Stimulated activated CD4-positive, alpha-beta T cell treated with anti-CD3 and anti-CD28 coated beads, TNF-alpha, amount 100 ng/mL, for 1 hour (primary cell): ENCODE data around the gene GJD4.

Experiments
- DNase-seq, 3 donors: peaks; one replicate each; pipeline ENCODE4 v3.0.0-alpha.2; 2020; ENCODE audit warnings: low read depth in 3 of 3, low spot score in 1 of 3

GJD4 gene

DNA sequence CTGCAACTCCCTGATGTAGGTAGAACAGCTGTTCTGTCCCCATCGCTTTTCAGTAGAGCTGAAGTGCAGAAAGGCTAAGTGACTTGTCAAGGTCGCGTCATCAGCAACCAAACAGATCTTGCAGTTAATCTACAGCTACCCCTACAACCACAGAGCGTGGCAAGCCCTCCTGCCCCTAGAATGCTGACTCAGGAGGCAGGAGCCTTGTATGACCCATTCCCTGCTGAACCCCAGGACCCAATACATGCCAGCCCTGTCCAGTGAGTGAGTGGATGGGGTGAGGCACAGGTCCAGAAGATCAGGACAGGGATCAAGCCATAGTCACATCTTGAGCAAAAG is 26.6 kb upstream of the GJD4 start:
- DNase-seq = no peak

- no peak for DNase-seq
These were observed 26.0 kb upstream of the GJD4 start for GRCh38 chr10:35579116-35579515.

DNA sequence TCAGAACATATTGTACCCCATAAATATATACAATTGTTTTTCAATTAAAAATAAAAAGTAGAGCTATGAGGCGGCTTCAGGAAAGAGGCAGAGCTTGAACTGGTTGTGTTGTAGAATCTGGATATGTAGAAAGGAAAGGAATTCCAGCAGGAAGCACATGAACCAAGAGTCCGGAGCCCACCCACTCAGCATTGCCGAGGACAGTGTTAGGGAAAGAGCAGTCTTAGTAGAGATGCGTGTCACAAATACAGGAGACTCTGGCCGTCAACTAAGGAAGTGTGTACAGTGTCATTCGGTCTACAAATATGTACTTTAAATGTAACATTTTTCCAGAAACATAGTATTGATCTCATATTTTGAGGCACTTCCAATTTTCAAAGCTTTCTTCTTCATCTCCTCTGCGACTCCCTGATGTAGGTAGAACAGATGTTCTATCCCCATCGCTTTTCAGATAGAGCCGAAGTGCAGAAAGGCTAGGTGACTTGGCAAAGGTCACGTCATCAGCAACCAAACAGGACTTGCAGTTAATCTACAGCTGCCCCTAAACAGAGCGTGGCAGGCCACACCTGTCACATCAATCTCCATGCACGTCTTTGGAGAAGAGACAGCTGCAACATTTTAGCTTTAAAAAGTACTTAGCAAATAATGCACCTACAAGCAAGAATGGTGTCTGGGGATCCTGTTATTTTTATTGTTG is 25.3 kb upstream of the GJD4 start:
- no peak for DNase-seq

DNA sequence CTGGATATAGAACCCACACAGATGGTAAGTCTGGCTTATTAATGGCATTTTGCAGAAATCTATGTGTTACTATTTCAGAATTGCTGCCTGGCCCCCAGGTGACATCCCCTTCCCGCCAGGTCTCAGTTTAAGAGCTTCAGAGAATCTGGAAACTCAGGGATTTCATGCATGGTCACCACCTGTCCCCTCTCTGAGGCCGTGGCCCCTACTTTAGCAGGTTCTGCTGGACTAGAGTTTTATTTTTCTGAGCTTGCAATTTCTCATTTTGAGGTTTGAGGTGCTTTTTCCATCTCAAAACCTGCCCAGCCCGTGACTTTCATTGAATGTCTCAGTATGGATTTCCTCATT is 24.7 kb upstream of the GJD4 start:
- DNase-seq = no peak

- DNase-seq = no peak
These were observed 23.5 kb upstream of the GJD4 start for GRCh38 chr10:35581655-35582054.

DNA sequence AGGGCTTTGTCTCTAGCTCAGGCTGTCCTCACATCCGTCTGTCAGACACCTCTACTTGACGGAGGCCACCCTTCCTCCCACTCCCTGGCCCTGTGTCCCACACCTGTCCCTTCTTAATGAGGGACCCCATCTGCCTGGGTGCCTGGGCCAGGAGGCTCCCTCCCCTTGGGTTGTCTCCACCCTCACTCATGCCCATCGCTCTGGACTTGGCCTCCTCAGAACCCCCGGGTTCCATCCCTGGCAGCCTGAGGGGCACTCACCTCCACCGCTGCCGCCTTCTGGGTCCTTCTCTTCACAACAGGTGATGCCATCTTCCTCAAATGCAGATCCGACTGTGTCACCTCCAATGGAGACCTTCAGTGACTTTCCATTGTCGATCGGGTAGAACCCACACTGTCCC is 20.2 kb upstream of the GJD4 start:
- no peak for DNase-seq

- no peak for DNase-seq
These were observed 19.8 kb upstream of the GJD4 start for GRCh38 chr10:35585356-35585755.

- no peak for DNase-seq
These were observed 19.1 kb upstream of the GJD4 start for GRCh38 chr10:35585903-35586535.

GRCh38 chr10:35588836-35589235 is 16.3 kb upstream of the GJD4 start:
- no peak for DNase-seq

DNA sequence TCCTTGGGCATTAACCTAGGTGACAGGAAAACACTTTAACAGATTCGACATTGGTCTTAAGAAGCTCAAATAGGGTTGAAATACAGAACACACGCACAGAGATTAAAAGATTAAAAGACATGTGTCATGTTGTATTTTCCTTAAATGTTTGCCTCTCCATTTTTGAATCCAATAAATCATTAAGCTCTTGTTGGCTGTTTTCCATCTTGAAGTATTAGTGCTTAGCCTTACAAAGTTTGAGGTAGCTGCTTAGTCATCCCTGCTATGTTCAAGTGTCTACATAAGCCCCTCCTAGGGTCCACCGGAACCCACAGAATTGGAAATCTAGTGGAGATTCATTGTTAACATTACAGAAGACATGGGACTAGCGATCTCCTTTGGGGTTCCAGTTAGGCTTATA is 12.7 kb upstream of the GJD4 start:
- DNase-seq = no peak

DNA sequence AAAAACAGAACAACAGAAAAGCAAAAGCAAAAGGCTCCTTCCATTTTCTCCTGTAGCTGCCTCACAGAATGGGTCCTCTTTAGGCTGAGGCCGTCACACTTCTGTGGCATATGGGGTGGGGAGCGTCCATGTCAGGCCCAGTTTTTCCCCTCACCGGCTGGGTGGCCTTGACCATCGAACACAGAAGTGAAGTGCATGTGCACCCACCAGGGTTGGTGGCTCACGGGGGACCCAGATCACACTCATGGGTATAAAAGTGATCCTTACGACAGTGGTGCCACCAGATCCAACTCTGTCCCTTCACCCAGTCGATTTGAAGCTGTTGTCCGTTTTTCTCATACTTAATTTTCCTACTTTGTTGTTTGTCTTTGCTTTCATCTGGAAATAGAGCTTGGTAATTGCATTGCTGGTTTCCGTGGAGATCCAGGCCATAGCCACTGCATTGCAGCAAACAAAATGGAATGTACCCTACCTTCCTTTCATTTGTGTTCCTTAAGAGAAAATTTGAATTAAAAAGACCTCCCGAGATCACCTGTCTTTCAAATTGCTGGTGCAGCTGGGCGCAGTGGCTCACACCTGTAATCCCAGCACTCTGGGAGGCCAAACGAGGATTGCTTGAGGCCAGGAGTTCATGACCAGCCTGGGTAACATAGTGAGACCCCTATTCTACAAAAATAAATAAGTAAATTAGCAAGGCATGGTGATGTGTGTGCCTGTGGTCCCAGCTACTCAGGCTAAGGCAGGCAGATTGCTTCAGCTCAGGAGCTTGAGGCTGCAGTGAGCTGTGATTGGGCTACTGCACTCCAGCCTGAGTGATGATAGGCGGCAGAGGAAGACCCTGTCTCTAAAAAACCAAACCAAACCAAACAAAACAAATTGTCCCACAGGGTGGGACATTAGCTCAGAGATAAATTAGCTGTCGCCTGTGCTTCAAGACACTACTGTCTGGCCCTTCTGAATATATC is 10.7 kb upstream of the GJD4 start:
- DNase-seq = no peak

DNA sequence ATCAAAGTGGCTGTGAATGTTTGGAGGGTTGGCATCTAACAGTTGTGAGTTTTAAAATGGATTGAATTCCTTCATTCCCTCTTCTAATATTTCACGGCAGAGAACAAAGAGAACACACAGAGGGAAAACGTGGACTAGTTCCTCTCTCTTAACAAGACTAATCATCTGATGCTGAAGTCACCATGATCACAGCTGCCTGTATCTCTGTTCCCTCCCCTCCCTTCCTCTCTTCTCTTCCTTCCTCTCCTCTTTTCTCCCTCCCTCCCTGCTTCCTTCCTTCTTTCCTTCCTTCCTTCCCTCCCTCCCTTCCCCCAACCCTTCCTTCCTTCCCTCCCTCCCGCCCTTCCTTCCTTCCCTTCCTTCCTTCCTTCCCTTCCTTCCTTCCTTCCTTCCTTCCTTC is 10.0 kb upstream of the GJD4 start:
- DNase-seq = no peak

- DNase-seq = no peak
These were observed 6.8 kb upstream of the GJD4 start for GRCh38 chr10:35598379-35598778.

DNA sequence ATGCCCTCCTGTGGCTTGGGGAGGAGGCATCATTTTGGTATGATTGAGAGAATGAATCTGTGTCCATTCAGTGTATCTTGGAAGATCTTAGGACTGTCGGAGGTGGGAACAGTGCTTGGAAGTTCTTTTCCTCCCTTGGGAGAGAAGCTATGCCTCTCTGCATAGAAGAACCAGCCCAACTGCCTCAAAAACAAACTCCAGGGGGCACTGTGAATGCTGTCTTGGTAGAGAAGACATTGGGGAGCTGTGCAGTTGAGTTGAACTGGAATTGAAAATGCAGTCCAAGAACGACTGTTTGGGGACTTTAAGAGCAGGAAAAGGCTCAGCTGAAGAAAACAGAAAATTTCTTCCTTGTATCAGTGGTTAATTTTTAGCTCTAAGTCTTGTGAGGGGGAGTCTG is 4.9 kb upstream of the GJD4 start:
- no peak for DNase-seq

GRCh38 chr10:35606430-35606829 is 1.3 kb downstream of the GJD4 start:
- DNase-seq = no peak

GRCh38 chr10:35607475-35608327 is 2.6 kb downstream of the GJD4 start:
- DNase-seq = no peak

GRCh38 chr10:35608328-35608672 is 3.2 kb downstream of the GJD4 start:
- DNase-seq = no peak

DNA sequence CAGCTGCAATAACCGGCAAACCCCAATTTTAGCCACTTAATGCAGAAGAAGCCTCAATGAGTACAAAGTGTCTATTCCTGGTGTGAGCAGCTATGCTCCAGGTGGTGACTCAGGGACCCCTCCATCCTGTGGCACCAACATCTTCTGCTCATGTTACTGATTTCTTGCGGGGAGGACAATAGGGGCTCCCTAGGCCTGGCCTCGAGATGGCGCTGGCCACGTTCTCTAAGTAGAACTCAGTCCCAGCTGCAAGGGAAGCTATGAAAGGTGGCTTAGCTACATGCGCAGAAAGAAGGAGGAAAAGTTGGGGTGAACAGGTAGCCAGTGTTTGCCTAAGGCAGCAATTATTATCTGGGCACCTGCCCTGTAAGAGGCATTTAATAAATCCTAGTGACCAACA is 6.6 kb downstream of the GJD4 start:
- DNase-seq = no peak

GRCh38 chr10:35612385-35613106 is 7.4 kb downstream of the GJD4 start:
- no peak for DNase-seq

DNA sequence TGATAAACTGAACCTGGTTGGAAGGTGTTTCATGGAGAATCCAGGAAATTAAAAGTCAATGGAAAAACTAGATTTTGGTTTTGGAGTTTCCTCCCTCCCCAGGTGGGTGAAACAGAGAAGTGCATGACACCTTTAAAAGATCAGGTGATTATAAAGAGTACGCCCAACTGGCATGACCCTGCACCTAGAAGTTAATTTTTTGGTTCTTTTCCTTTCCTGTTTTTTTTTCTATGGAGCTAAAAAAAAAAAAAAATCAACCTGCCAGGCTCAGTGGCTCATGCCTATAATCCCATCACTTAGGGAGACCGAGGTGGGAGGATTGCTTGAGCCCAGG is 7.9 kb downstream of the GJD4 start:
- no peak for DNase-seq
